ENCODE data around the gene WSB1.
"Not testable (repeated sequence)": the region's sequence is repeated elsewhere in the genome, so short reads cannot be mapped to it uniquely, and the experiment has no call there.

The WSB1 gene

GRCh38 chr17:27247958-27248342, 46.0 kb upstream of the WSB1 start:
- ChIA-PET CTCF (interaction anchor here (0.7 to 4.8 kb wide), 4 partner anchors 11 to 353 kb away, joined by 3 to 46 read pairs (median 12); no protein-coding TSS in a partner anchor), POLR2A (interaction anchor here (1.5 to 4.4 kb wide), 2 partner anchors 46 to 352 kb away, joined by 5 to 38 read pairs; partner anchors contain the start of gene WSB1)
- Histone ChIP-seq H3K4me1 (ENCODE audit: control insufficient read depth, insufficient read depth, low read length) (peaks cover 4% of the 10 kb centered on the region; the same call in 1 of the 2 replicates), H3K9me3 (ENCODE audit: control insufficient read depth, insufficient read depth, low read depth, low read length) (no peaks in the 10 kb centered on the region), H3K27ac (ENCODE audit: extremely low read depth, low read depth, low read length) (no peak overlapping the region), H3K36me3 (ENCODE audit: control insufficient read depth in 2 of 2, insufficient read depth in 1 of 2, low read length in 2 of 2) (no peaks in the 10 kb centered on the region), H3K4me3 (ENCODE audit: low read depth, low read length) (no peak overlapping the region)
- no peak for TF ChIP-seq ZNF571 (tag by site-specific recombination; IDR thresholded peaks at IDR 0.05)
- TF ChIP-seq ZNF140 (tag by site-specific recombination; IDR thresholded peaks at IDR 0.05) = peak; percentile 78; the same call in 1 of the 2 replicates
- TF ChIP-seq ZNF335 (tag by site-specific recombination; conservative IDR thresholded peaks at IDR 0.05) = peak; percentile 73

GRCh38 chr17:27250791-27251190, 43.1 kb upstream of the WSB1 start:
- H3K27ac ChIP-seq (ENCODE audit: extremely low read depth, low read depth, low read length); H3K36me3 ChIP-seq (ENCODE audit: control insufficient read depth in 2 of 2, insufficient read depth in 1 of 2, low read length in 2 of 2); H3K4me1 ChIP-seq (ENCODE audit: control insufficient read depth, insufficient read depth, low read length); H3K9me3 ChIP-seq (ENCODE audit: control insufficient read depth, insufficient read depth, low read depth, low read length); H3K4me3 ChIP-seq (ENCODE audit: low read depth, low read length); POLR2A ChIA-PET: not testable (repeated sequence)
- CTCF ChIA-PET = interaction anchor here (1.6 to 2.4 kb wide), 3 partner anchors 14 to 351 kb away, joined by 4 to 14 read pairs (median 5); no protein-coding TSS in a partner anchor

- H3K4me1 ChIP-seq (ENCODE audit: control insufficient read depth, insufficient read depth, low read length); H3K4me3 ChIP-seq (ENCODE audit: low read depth, low read length); H3K36me3 ChIP-seq (ENCODE audit: control insufficient read depth in 2 of 2, insufficient read depth in 1 of 2, low read length in 2 of 2); POLR2A ChIA-PET; CTCF ChIA-PET; H3K9me3 ChIP-seq (ENCODE audit: control insufficient read depth, insufficient read depth, low read depth, low read length); H3K27ac ChIP-seq (ENCODE audit: extremely low read depth, low read depth, low read length): not testable (repeated sequence)
- TF ChIP-seq ZNF146 (tag by site-specific recombination; IDR thresholded peaks at IDR 0.05) = peak; percentile 63
These were observed 39.1 kb upstream of the WSB1 start for GRCh38 chr17:27254802-27255201.

- no peaks in the 10 kb centered on the region for H3K9me3 ChIP-seq (ENCODE audit: control insufficient read depth, insufficient read depth, low read depth, low read length)
- no peak overlapping the region for H3K4me3 ChIP-seq (ENCODE audit: low read depth, low read length)
- ChIA-PET CTCF (interaction anchor here (0.6 to 0.7 kb wide), 2 partner anchors 19 to 48 kb away, joined by 3 read pairs; no protein-coding TSS in a partner anchor), POLR2A (no interaction called here)
- H3K27ac ChIP-seq (ENCODE audit: extremely low read depth, low read depth, low read length) = no peak overlapping the region
- H3K36me3 ChIP-seq (ENCODE audit: control insufficient read depth in 2 of 2, insufficient read depth in 1 of 2, low read length in 2 of 2) = no peaks in the 10 kb centered on the region
- TF ChIP-seq ZNF843 (tag by site-specific recombination; IDR thresholded peaks at IDR 0.05) = no peak
- no peaks in the 10 kb centered on the region for H3K4me1 ChIP-seq (ENCODE audit: control insufficient read depth, insufficient read depth, low read length)
These were observed 37.5 kb upstream of the WSB1 start for GRCh38 chr17:27256225-27257030.

- CTCF ChIA-PET = interaction anchor here (0.6 to 0.7 kb wide), 2 partner anchors 19 to 49 kb away, joined by 3 read pairs; no protein-coding TSS in a partner anchor
- Histone ChIP-seq H3K36me3 (ENCODE audit: control insufficient read depth in 2 of 2, insufficient read depth in 1 of 2, low read length in 2 of 2) (no peaks in the 10 kb centered on the region), H3K4me3 (ENCODE audit: low read depth, low read length) (no peak overlapping the region), H3K27ac (ENCODE audit: extremely low read depth, low read depth, low read length) (no peak overlapping the region), H3K4me1 (ENCODE audit: control insufficient read depth, insufficient read depth, low read length) (no peaks in the 10 kb centered on the region), H3K9me3 (ENCODE audit: control insufficient read depth, insufficient read depth, low read depth, low read length) (no peaks in the 10 kb centered on the region)
- POLR2A ChIA-PET = interaction anchor here (0.5 to 1.0 kb wide), 2 partner anchors 24 to 37 kb away, joined by 3 read pairs; partner anchors contain the start of gene WSB1
- no peak for TF ChIP-seq GFI1B (tag by site-specific recombination; IDR thresholded peaks at IDR 0.05)
- no peak for TF ChIP-seq ZFP3 (tag by site-specific recombination; IDR thresholded peaks at IDR 0.05; ENCODE audit: low read depth)
- TF ChIP-seq ZBTB44 (tag by site-specific recombination; IDR thresholded peaks at IDR 0.05) = no peak
- no peak for TF ChIP-seq HIC1 (tag by site-specific recombination; IDR thresholded peaks at IDR 0.05)
- TF ChIP-seq ZBTB7A (tag by site-specific recombination; IDR thresholded peaks at IDR 0.05; ENCODE audit: low read depth) = no peak
These were observed 36.9 kb upstream of the WSB1 start for GRCh38 chr17:27257031-27257357.

All from HEK293 (cell line).